ENCODE results near the gene TMEM94.

TMEM94 gene

GRCh38 chr17:75473246-75473645 lies 16.8 kb downstream of the TMEM94 start:
- Histone ChIP-seq H3K36me3 (peaks cover 35% of the 10 kb centered on the region), H3K27ac (no peak overlapping the region)
- no peak for DNase-seq

DNA sequence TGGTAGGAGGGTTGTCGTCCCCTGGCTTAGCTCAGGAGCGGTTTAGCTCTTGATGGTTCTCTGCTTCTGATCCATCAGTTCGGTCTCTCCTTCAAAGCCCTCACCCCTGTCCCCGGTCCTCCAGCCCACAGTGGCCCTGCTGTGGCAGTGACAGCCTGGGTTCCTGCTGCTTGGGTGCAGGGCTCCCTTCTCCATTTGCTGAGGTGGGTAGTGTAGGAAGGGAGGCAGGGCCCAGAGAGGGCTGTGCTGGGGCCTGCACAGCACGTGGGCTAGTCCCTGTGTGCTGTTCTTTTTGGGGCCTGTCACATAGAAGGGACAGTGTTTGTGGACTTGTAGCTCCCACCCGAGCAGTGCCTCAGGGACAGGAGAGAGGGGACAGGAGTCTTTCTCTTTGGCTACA lies 18.3 kb downstream of the TMEM94 start:
- Histone ChIP-seq H3K4me3 (ENCODE audit: low read depth, low read length) (no peak overlapping the region), H3K27me3 (ENCODE audit: insufficient read depth, low read depth, severe bottlenecking) (no peaks in the 10 kb centered on the region), H3K27ac (no peak overlapping the region), H3K36me3 (peaks cover 35% of the 10 kb centered on the region), H3K9me3 (ENCODE audit: severe bottlenecking) (no peaks in the 10 kb centered on the region)
- DNase-seq = no peak
- TF ChIP-seq, protein P1, sequence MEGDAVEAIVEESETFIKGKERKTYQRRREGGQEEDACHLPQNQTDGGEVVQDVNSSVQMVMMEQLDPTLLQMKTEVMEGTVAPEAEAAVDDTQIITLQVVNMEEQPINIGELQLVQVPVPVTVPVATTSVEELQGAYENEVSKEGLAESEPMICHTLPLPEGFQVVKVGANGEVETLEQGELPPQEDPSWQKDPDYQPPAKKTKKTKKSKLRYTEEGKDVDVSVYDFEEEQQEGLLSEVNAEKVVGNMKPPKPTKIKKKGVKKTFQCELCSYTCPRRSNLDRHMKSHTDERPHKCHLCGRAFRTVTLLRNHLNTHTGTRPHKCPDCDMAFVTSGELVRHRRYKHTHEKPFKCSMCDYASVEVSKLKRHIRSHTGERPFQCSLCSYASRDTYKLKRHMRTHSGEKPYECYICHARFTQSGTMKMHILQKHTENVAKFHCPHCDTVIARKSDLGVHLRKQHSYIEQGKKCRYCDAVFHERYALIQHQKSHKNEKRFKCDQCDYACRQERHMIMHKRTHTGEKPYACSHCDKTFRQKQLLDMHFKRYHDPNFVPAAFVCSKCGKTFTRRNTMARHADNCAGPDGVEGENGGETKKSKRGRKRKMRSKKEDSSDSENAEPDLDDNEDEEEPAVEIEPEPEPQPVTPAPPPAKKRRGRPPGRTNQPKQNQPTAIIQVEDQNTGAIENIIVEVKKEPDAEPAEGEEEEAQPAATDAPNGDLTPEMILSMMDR (IDR thresholded peaks at IDR 0.05; ENCODE audit: low read depth, low read length) = no peak

More at GRCh38 chr17:75473246-75473645, 16.8 kb downstream of the TMEM94 start:
- no peak overlapping the region for H3K4me3 ChIP-seq (ENCODE audit: low read depth, low read length)
- H3K27me3 ChIP-seq (ENCODE audit: insufficient read depth, low read depth, severe bottlenecking) = no peaks in the 10 kb centered on the region
- no peaks in the 10 kb centered on the region for H3K9me3 ChIP-seq (ENCODE audit: severe bottlenecking)
- TF ChIP-seq, protein P1 (IDR thresholded peaks at IDR 0.05; ENCODE audit: low read depth, low read length) = no peak

DNA sequence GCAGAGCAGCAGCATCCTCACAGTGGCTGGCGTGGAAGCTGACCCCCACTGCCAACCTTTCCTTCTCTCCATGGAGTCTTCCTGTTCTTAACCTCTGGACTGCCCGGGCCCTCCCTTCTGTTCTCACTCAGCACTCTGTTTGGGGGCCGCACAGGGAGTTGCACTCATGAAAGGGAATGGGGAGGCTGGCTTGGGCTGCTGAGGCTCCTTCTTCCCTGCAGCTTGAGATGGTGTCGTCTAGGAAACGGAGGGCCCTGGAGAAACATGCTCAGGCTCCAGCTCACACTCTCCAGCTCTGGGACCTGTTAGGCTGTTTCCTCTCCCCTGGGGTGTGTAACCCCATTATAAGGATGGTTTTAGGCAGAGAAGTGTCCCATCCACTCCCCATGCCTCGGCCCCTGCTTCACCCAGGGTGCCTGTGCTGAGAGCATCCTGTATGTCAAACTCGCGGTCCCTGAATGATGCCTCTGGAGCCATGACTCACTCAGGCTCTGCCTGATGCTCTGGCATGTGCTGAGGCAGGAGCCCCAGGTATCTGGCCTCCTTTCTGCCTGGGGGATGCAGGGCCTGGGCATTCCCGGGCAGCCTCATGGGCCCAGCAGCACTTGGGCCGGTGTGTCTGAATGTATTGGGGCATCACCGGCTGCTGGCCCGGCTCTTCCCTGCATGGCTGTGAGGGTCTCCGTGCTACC lies 18.9 kb downstream of the TMEM94 start:
- TF ChIP-seq, protein P1 (IDR thresholded peaks at IDR 0.05; ENCODE audit: low read depth, low read length) = no peak

GRCh38 chr17:75475851-75476250 lies 19.4 kb downstream of the TMEM94 start:
- DNase-seq = peak; percentile 47
- TF ChIP-seq, protein P1 (IDR thresholded peaks at IDR 0.05; ENCODE audit: low read depth, low read length) = no peak
- peaks cover 35% of the 10 kb centered on the region for H3K36me3 ChIP-seq

More for the DNA sequence above, 18.9 kb downstream of the TMEM94 start:
- no peaks in the 10 kb centered on the region for H3K27me3 ChIP-seq (ENCODE audit: insufficient read depth, low read depth, severe bottlenecking)
- no peak overlapping the region for H3K4me3 ChIP-seq (ENCODE audit: low read depth, low read length)
- no peak for DNase-seq
- H3K36me3 ChIP-seq = peaks cover 35% of the 10 kb centered on the region
- H3K9me3 ChIP-seq (ENCODE audit: severe bottlenecking) = no peaks in the 10 kb centered on the region
- no peak overlapping the region for H3K27ac ChIP-seq

GRCh38 chr17:75476271-75476671 lies 19.8 kb downstream of the TMEM94 start:
- peak; percentile 72 for DNase-seq
- Histone ChIP-seq H3K27ac (peak overlapping the region; percentile 44), H3K27me3 (ENCODE audit: insufficient read depth, low read depth, severe bottlenecking) (no peaks in the 10 kb centered on the region), H3K36me3 (peaks cover 35% of the 10 kb centered on the region), H3K9me3 (ENCODE audit: severe bottlenecking) (no peaks in the 10 kb centered on the region), H3K4me3 (ENCODE audit: low read depth, low read length) (no peak overlapping the region)
- TF ChIP-seq, protein P1 (IDR thresholded peaks at IDR 0.05; ENCODE audit: low read depth, low read length) = no peak

More at GRCh38 chr17:75475851-75476250, 19.4 kb downstream of the TMEM94 start:
- H3K4me3 ChIP-seq (ENCODE audit: low read depth, low read length) = no peak overlapping the region
- no peaks in the 10 kb centered on the region for H3K9me3 ChIP-seq (ENCODE audit: severe bottlenecking)
- no peaks in the 10 kb centered on the region for H3K27me3 ChIP-seq (ENCODE audit: insufficient read depth, low read depth, severe bottlenecking)
- peak overlapping the region; percentile 42; the same call in 1 of the 2 replicates for H3K27ac ChIP-seq

Data from WERI-Rb-1 (cell line).